HCT116 (cell line): ENCODE results near the gene SLC6A8.

Experiments used
- EZH2 ChIP-seq: fragments of 200-600 bp; sonication (generic); IDR thresholded peaks from 2 replicates; pipeline ENCODE4 v1.6.1; 2017; ENCODE audit warnings: antibody characterized with exemption, mixed run types
- TF ChIP-seq, protein P1 (sequence below), 3 experiments: fragments of 200-600 bp in 1 of 3; sonication (generic) in 1 of 3; IDR thresholded peaks in 2 of 3; conservative IDR thresholded peaks in 1 of 3; 2 replicates each; pipeline ENCODE4 v1.5.1; 2012 to 2017; ENCODE audit warnings: low read depth in 2 of 3, low read length in 2 of 3, antibody characterized with exemption in 1 of 3, borderline replicate concordance in 1 of 3, control low read depth in 1 of 3, mild to moderate bottlenecking in 1 of 3, mixed read lengths in 1 of 3, mixed run types in 1 of 3, moderate library complexity in 1 of 3; ENCODE audit not compliant: insufficient read depth in 1 of 3

DNA sequence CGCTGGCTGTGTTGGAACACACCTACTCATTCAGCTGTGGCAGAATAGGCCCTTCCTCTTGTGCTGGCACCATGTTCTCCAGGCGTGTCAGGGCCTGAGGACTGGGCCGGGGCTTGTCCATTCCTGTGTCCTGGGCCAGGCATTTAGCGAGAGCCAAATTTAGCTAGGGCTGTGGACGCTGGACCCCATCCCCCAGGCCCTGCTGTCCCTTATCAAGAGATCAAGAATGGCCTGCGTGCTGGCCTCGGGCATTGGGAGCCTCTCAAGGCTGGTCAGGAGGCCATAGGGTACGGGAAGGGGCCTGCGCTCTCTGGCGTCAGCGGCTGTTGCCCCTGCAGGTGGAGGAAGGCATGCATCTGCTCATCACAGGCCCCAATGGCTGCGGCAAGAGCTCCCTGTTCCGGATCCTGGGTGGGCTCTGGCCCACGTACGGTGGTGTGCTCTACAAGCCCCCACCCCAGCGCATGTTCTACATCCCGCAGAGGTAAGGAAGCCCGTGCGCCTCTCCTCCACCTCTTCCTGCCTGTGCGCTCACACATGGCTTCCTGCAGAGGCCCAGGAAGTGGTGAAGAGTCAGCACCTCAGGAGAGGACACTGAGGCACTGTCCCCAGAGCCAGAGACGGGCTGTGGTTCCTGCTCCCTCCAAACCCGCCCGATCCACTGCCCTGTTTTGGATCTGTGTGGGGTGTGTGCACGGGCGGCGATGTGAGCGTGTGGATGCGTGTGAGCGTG is 52.2 kb downstream of the SLC6A8 start:
- TF ChIP-seq, protein P1, sequence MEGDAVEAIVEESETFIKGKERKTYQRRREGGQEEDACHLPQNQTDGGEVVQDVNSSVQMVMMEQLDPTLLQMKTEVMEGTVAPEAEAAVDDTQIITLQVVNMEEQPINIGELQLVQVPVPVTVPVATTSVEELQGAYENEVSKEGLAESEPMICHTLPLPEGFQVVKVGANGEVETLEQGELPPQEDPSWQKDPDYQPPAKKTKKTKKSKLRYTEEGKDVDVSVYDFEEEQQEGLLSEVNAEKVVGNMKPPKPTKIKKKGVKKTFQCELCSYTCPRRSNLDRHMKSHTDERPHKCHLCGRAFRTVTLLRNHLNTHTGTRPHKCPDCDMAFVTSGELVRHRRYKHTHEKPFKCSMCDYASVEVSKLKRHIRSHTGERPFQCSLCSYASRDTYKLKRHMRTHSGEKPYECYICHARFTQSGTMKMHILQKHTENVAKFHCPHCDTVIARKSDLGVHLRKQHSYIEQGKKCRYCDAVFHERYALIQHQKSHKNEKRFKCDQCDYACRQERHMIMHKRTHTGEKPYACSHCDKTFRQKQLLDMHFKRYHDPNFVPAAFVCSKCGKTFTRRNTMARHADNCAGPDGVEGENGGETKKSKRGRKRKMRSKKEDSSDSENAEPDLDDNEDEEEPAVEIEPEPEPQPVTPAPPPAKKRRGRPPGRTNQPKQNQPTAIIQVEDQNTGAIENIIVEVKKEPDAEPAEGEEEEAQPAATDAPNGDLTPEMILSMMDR (IDR thresholded peaks at IDR 0.05 in 2 of 3, conservative IDR thresholded peaks at IDR 0.05 in 1 of 3; ENCODE audit: borderline replicate concordance in 1 of 3, insufficient read depth in 1 of 3, low read depth in 2 of 3, low read length in 2 of 3), result no peak
- TF ChIP-seq EZH2, result no peak
